Measurements from ENCODE around the gene ASXL2.

ASXL2 gene

GRCh38 chr2:25816249-25816648, 62.0 kb downstream of the ASXL2 start:
- TF ChIP-seq CTCF (IDR thresholded peaks at IDR 0.05; ENCODE audit: low read depth, low read length) = no peak
- no peak for DNase-seq (ENCODE audit: extremely low read depth, low read depth)

- TF ChIP-seq CTCF (IDR thresholded peaks at IDR 0.05; ENCODE audit: low read depth, low read length) = no peak
- no peak for DNase-seq (ENCODE audit: extremely low read depth, low read depth)
Measured at GRCh38 chr2:25814681-25815080, 63.6 kb downstream of the ASXL2 start.

- no peak for DNase-seq (ENCODE audit: extremely low read depth, low read depth)
- TF ChIP-seq CTCF (IDR thresholded peaks at IDR 0.05; ENCODE audit: low read depth, low read length) = no peak
Measured at GRCh38 chr2:25810428-25810827, 67.9 kb downstream of the ASXL2 start.

- no peak for DNase-seq (ENCODE audit: extremely low read depth, low read depth)
- TF ChIP-seq CTCF (IDR thresholded peaks at IDR 0.05; ENCODE audit: low read depth, low read length) = no peak
Measured at GRCh38 chr2:25809646-25810045, 68.6 kb downstream of the ASXL2 start.

- TF ChIP-seq CTCF (IDR thresholded peaks at IDR 0.05; ENCODE audit: low read depth, low read length) = no peak
- DNase-seq (ENCODE audit: extremely low read depth, low read depth) = no peak
Measured at GRCh38 chr2:25808006-25808383, 70.3 kb downstream of the ASXL2 start.

- TF ChIP-seq CTCF (IDR thresholded peaks at IDR 0.05; ENCODE audit: low read depth, low read length) = no peak
- no peak for DNase-seq (ENCODE audit: extremely low read depth, low read depth)
Measured at GRCh38 chr2:25806941-25807340, 71.3 kb downstream of the ASXL2 start.

- TF ChIP-seq CTCF (IDR thresholded peaks at IDR 0.05; ENCODE audit: low read depth, low read length) = no peak
- DNase-seq (ENCODE audit: extremely low read depth, low read depth) = no peak
Measured at GRCh38 chr2:25805987-25806386, 72.3 kb downstream of the ASXL2 start.

Measured in AG09319 (cell line).